Osteoblast (primary cell): ENCODE results near the gene PTPRE. TPM values are rescaled to one million over a fixed set of nuclear protein-coding genes. Genes with fewer than 3 reads are reported as not detected.
A peak's percentile ranks its signal among the peaks of the same experiment; 100 is the strongest.

Source experiments
- DNase-seq: peaks from one replicate; pipeline ENCODE4 v3.0.0; 2011; ENCODE audit warnings: low spot score, mixed read lengths; ENCODE audit not compliant: insufficient read length; ENCODE audit errors: missing footprints
- H2AFZ ChIP-seq: 2 replicates; pipeline ENCODE4 v1.6.0; 2011; ENCODE audit warnings: mild to moderate bottlenecking, low read length
- H3K27ac ChIP-seq: 2 replicates; pipeline ENCODE4 v1.5.1; 2011; ENCODE audit warnings: mild to moderate bottlenecking, low read depth, low read length, moderate library complexity
- H3K27me3 ChIP-seq: 2 replicates; pipeline ENCODE4 v1.6.0; 2012; ENCODE audit warnings: mild to moderate bottlenecking, control low read depth, inconsistent platforms, low read length, moderate library complexity; ENCODE audit not compliant: insufficient read depth
- H3K36me3 ChIP-seq: 2 replicates; pipeline ENCODE4 v1.5.1; 2011; ENCODE audit warnings: mild to moderate bottlenecking, low read length, control low read depth, moderate library complexity; ENCODE audit not compliant: insufficient read depth
- H3K4me1 ChIP-seq: 2 replicates; pipeline ENCODE4 v1.5.1; 2011; ENCODE audit warnings: mild to moderate bottlenecking, low read length, control low read depth, moderate library complexity; ENCODE audit not compliant: insufficient read depth
- H3K4me2 ChIP-seq: 2 replicates; pipeline ENCODE4 v1.6.0; 2011; ENCODE audit warnings: mild to moderate bottlenecking, low read length; ENCODE audit not compliant: insufficient read depth
- H3K4me3 ChIP-seq: fragments of 200-600 bp; sonication (generic); 3 replicates; pipeline ENCODE4 v1.5.1; 2012; ENCODE audit warnings: mild to moderate bottlenecking, low read length, inconsistent platforms; ENCODE audit not compliant: insufficient read depth
- H3K79me2 ChIP-seq: 2 replicates; pipeline ENCODE4 v1.6.0; 2012; ENCODE audit warnings: mild to moderate bottlenecking, low read length, control low read depth, inconsistent platforms; ENCODE audit not compliant: insufficient read depth
- H3K9me3 ChIP-seq: 2 replicates; pipeline ENCODE4 v1.5.1; 2011; ENCODE audit warnings: low read depth, low read length, control low read depth
- H4K20me1 ChIP-seq: 2 replicates; pipeline ENCODE4 v1.6.0; 2012; ENCODE audit warnings: mild to moderate bottlenecking, low read length, control low read depth; ENCODE audit not compliant: insufficient read depth
- total RNA-seq: library from RNA; depleted of rRNA; stranded (reverse); fragments of >200 nt; gene quantifications from 2 replicates; pipeline ENCODE4 v1.2.3, GENCODE V29; 2012
- TF ChIP-seq, protein P1 (sequence below): IDR thresholded peaks from 2 replicates; pipeline ENCODE4 v1.5.1; 2011; ENCODE audit warnings: mild to moderate bottlenecking, low read depth, low read length, moderate library complexity; ENCODE audit errors: extremely low read depth

Gene PTPRE
- total RNA-seq, 1 donor, result 9.0 TPM

DNA sequence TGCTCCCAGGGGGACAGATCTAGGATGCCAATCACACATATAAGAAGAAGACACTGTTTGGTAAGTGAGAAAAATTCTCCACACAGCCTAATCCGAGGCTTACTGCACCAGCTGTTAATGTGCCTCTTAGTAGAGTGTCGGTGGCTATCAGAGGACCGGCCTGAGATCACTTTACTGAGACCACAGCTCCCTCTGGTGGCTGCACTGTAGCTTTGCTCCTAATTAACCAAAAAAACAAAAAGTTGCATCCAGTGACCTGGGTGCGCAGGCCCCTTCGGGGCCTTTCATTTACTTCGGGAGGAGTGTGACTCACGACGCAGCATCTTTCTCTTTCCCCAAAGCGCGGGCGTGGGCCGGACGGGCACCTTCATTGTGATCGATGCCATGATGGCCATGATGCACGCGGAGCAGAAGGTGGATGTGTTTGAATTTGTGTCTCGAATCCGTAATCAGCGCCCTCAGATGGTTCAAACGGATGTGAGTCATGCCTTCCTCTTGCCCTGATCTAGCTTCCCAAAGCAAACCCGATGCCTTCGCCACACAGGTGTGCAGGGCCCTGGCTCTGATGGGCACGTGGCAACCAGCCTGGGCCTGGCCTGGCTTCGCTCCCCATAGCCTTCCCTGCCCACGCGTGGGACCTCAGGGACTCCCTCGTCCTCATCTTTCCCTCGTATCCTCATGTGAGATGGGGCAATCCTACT is 162.6 kb downstream of the PTPRE start:
- H2AFZ ChIP-seq, result no peak overlapping the region
- H4K20me1 ChIP-seq, result no peaks in the 10 kb centered on the region
- H3K4me3 ChIP-seq, result no peak overlapping the region
- no peaks in the 10 kb centered on the region for H3K79me2 ChIP-seq
- peak; percentile 97 for DNase-seq
- no peaks in the 10 kb centered on the region for H3K27me3 ChIP-seq
- peak overlapping the region; percentile 59 for H3K4me2 ChIP-seq
- no peak overlapping the region for H3K27ac ChIP-seq
- TF ChIP-seq, protein P1, sequence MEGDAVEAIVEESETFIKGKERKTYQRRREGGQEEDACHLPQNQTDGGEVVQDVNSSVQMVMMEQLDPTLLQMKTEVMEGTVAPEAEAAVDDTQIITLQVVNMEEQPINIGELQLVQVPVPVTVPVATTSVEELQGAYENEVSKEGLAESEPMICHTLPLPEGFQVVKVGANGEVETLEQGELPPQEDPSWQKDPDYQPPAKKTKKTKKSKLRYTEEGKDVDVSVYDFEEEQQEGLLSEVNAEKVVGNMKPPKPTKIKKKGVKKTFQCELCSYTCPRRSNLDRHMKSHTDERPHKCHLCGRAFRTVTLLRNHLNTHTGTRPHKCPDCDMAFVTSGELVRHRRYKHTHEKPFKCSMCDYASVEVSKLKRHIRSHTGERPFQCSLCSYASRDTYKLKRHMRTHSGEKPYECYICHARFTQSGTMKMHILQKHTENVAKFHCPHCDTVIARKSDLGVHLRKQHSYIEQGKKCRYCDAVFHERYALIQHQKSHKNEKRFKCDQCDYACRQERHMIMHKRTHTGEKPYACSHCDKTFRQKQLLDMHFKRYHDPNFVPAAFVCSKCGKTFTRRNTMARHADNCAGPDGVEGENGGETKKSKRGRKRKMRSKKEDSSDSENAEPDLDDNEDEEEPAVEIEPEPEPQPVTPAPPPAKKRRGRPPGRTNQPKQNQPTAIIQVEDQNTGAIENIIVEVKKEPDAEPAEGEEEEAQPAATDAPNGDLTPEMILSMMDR, result peak; percentile 83
- H3K36me3 ChIP-seq, result peaks cover 9% of the 10 kb centered on the region
- no peaks in the 10 kb centered on the region for H3K9me3 ChIP-seq
- peaks cover 13% of the 10 kb centered on the region for H3K4me1 ChIP-seq

DNA sequence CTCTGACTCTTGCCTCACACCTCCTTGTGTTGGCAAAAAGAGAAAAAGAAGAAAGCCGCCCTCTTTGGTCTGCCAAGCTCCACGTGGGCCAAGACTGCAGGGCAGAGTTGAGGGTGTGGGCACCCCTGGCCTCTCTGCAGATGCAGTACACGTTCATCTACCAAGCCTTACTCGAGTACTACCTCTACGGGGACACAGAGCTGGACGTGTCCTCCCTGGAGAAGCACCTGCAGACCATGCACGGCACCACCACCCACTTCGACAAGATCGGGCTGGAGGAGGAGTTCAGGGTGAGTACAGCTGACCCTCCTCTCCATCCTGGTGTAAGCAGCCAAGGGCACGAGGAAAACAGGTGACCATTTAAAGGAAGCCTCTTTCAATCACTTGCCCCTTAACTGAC is 163.3 kb downstream of the PTPRE start:
- TF ChIP-seq, protein P1, result no peak
- no peaks in the 10 kb centered on the region for H3K27me3 ChIP-seq

DNA sequence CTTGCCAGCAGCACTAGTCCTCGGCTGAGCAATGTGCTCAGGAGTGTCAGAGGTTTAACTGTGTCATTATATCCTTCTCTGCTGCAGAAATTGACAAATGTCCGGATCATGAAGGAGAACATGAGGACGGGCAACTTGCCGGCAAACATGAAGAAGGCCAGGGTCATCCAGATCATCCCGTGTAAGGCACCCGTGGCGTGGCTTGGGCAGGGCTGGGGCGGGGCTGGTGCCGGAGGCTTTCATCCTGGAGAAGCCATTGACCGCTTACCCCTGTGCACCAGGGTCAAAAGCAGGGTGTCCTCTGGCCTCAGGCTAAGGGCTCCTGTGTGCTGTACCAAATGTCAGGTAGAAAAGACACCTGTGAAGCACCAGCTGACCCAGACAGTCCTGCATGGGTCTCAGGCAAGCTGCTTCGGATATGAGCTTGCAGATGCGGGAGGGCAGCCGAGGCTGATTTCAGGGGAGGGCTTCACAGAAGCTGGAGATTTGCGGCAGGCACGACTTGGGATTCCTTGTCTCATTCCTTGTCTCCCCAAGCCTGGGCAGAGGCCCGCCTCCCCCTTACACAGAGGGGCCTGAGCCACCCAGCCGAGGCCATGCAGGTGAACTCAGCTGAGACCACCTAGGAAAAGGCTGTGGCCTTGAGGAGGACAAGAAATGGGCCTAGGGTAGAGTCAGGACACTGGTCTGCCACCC is 164.0 kb downstream of the PTPRE start:
- TF ChIP-seq, protein P1, result no peak
- no peaks in the 10 kb centered on the region for H3K79me2 ChIP-seq
- H4K20me1 ChIP-seq, result no peaks in the 10 kb centered on the region
- DNase-seq, result peak; percentile 50
- H3K4me2 ChIP-seq, result no peak overlapping the region
- no peaks in the 10 kb centered on the region for H3K27me3 ChIP-seq
- peaks cover 4% of the 10 kb centered on the region for H3K4me1 ChIP-seq
- no peak overlapping the region for H3K27ac ChIP-seq
- H3K4me3 ChIP-seq, result no peak overlapping the region
- no peaks in the 10 kb centered on the region for H3K9me3 ChIP-seq
- H2AFZ ChIP-seq, result no peak overlapping the region
- H3K36me3 ChIP-seq, result peaks cover 9% of the 10 kb centered on the region

More for the DNA sequence above, 163.3 kb downstream of the PTPRE start:
- H3K9me3 ChIP-seq, result no peaks in the 10 kb centered on the region
- H2AFZ ChIP-seq, result no peak overlapping the region
- no peaks in the 10 kb centered on the region for H4K20me1 ChIP-seq
- peak; percentile 13 for DNase-seq
- no peaks in the 10 kb centered on the region for H3K79me2 ChIP-seq
- peaks cover 9% of the 10 kb centered on the region for H3K36me3 ChIP-seq
- peaks cover 8% of the 10 kb centered on the region for H3K4me1 ChIP-seq
- no peak overlapping the region for H3K4me2 ChIP-seq
- H3K27ac ChIP-seq, result no peak overlapping the region
- no peak overlapping the region for H3K4me3 ChIP-seq

DNA sequence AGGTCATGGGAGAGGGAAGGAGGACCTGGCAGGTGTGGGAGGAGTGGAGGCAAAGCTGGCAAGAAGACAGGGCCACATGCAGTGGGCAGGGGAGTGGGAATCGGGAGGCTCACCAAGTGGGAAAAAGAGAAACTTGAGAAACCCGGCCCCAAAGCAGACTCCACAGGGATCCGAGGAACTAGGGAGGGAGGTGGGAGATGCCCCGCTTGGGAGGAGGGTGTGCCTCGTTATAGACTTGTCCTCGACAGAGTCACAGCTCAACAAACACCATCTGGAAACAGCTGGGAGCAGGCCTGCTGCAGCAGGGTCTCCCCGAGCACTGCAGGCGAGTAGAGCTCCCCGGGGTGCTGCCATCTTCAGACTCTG is 164.5 kb downstream of the PTPRE start:
- no peaks in the 10 kb centered on the region for H3K27me3 ChIP-seq
- TF ChIP-seq, protein P1, result no peak
- no peak overlapping the region for H3K4me3 ChIP-seq
- no peaks in the 10 kb centered on the region for H4K20me1 ChIP-seq
- H2AFZ ChIP-seq, result no peak overlapping the region
- peaks cover 7% of the 10 kb centered on the region for H3K36me3 ChIP-seq
- peak; percentile 34 for DNase-seq
- no peak overlapping the region for H3K4me2 ChIP-seq
- H3K27ac ChIP-seq, result no peak overlapping the region
- H3K9me3 ChIP-seq, result no peaks in the 10 kb centered on the region
- peaks cover 4% of the 10 kb centered on the region for H3K4me1 ChIP-seq
- H3K79me2 ChIP-seq, result no peaks in the 10 kb centered on the region
